Liver (tissue), 9 donors: Measurements from ENCODE around the gene RGS10. TPM values are rescaled to one million over a fixed set of nuclear protein-coding genes. Genes with fewer than 3 reads are reported as not detected.

Experiments
- DNase-seq: peaks from one replicate; pipeline ENCODE4 v3.0.0-alpha.2; 2017; ENCODE audit warnings: low spot score
- H3K27ac ChIP-seq, 2 donors: one replicate each; pipeline ENCODE4 v1.7.0; 2013; ENCODE audit warnings: inconsistent platforms in 2 of 2, low read length in 2 of 2, control low read depth in 1 of 2, low read depth in 1 of 2, mild to moderate bottlenecking in 1 of 2
- H3K27me3 ChIP-seq, 4 donors: one replicate each; pipeline versions ENCODE4 v1.6.1 to v1.7.0; 2013; ENCODE audit warnings: low read length in 3 of 4, inconsistent platforms in 1 of 4, mild to moderate bottlenecking in 1 of 4, moderate library complexity in 1 of 4; ENCODE audit not compliant: control insufficient read depth in 4 of 4, insufficient read depth in 4 of 4
- H3K36me3 ChIP-seq, 4 donors: one replicate each; pipeline versions ENCODE4 v1.6.1 to v1.7.0; 2013; ENCODE audit warnings: low read length in 3 of 4, mild to moderate bottlenecking in 3 of 4, low read depth in 1 of 4, moderate library complexity in 1 of 4; ENCODE audit not compliant: control insufficient read depth in 4 of 4, insufficient read depth in 3 of 4
- H3K4me1 ChIP-seq, 4 donors: one replicate each; pipeline versions ENCODE4 v1.6.1 to v1.7.0; 2013; ENCODE audit warnings: low read length in 3 of 4, mild to moderate bottlenecking in 3 of 4, moderate library complexity in 1 of 4; ENCODE audit not compliant: control insufficient read depth in 4 of 4, insufficient read depth in 4 of 4
- H3K4me3 ChIP-seq, 3 donors: one replicate each; pipeline versions ENCODE4 v1.6.1 to v1.7.0; 2013; ENCODE audit warnings: low read length in 3 of 3, control low read depth in 1 of 3, low read depth in 1 of 3, mild to moderate bottlenecking in 1 of 3
- H3K9ac ChIP-seq, 2 donors: one replicate each; pipeline ENCODE4 v1.7.0; 2013; ENCODE audit warnings: low read length in 2 of 2, mild to moderate bottlenecking in 2 of 2, moderate library complexity in 2 of 2, control low read depth in 1 of 2, low read depth in 1 of 2
- H3K9me3 ChIP-seq, 4 donors: one replicate each; pipeline versions ENCODE4 v1.6.1 to v1.7.0; 2013; ENCODE audit warnings: low read length in 3 of 4; ENCODE audit not compliant: control insufficient read depth in 4 of 4
- ATF3 ChIP-seq: IDR thresholded peaks from 2 replicates; pipeline ENCODE4 v1.6.1; 2016; ENCODE audit warnings: antibody characterized with exemption
- CTCF ChIP-seq: fragments of 150-350 bp; IDR thresholded peaks from 2 replicates; pipeline ENCODE4 v1.5.1; 2017; ENCODE audit warnings: improper control_type of control experiment, low read depth, low read length; ENCODE audit not compliant: missing input control
- EGR1 ChIP-seq, 2 donors: IDR thresholded peaks; 2 replicates each; pipeline ENCODE4 v1.6.1; 2016 to 2018; ENCODE audit warnings: antibody characterized with exemption in 2 of 2, low read depth in 2 of 2
- FOXA1 ChIP-seq: IDR thresholded peaks from 2 replicates; pipeline ENCODE4 v1.6.1; 2016; ENCODE audit warnings: antibody characterized with exemption
- FOXA2 ChIP-seq: IDR thresholded peaks from 2 replicates; pipeline ENCODE4 v1.6.1; 2016; ENCODE audit warnings: antibody characterized with exemption
- GABPA ChIP-seq, 2 donors: IDR thresholded peaks in 1 of 2; conservative IDR thresholded peaks in 1 of 2; 2 replicates each; pipeline ENCODE4 v1.6.1; 2016; ENCODE audit warnings: antibody characterized with exemption in 2 of 2, mild to moderate bottlenecking in 1 of 2, moderate library complexity in 1 of 2
- HNF4A ChIP-seq, 2 donors: conservative IDR thresholded peaks; 2 replicates each; pipeline ENCODE4 v1.6.1; 2016; ENCODE audit warnings: antibody characterized with exemption in 2 of 2, mild to moderate bottlenecking in 2 of 2
- HNF4G ChIP-seq: IDR thresholded peaks from 2 replicates; pipeline ENCODE4 v1.6.1; 2016; ENCODE audit warnings: antibody characterized with exemption
- JUND ChIP-seq, 2 donors: IDR thresholded peaks; 2 replicates each; pipeline ENCODE4 v1.6.1; 2016; ENCODE audit warnings: antibody characterized with exemption in 2 of 2
- MAX ChIP-seq: IDR thresholded peaks from 2 replicates; pipeline ENCODE4 v1.6.1; 2016; ENCODE audit warnings: antibody characterized with exemption
- NR2F2 ChIP-seq: IDR thresholded peaks from 2 replicates; pipeline ENCODE4 v1.6.1; 2016; ENCODE audit warnings: antibody characterized with exemption
- RAD21 ChIP-seq, 2 donors: IDR thresholded peaks; 2 replicates each; pipeline ENCODE4 v1.6.1; 2016; ENCODE audit warnings: antibody characterized with exemption in 2 of 2, mild to moderate bottlenecking in 2 of 2
- REST ChIP-seq: IDR thresholded peaks from 2 replicates; pipeline ENCODE4 v1.6.1; 2016; ENCODE audit warnings: antibody characterized with exemption, mild to moderate bottlenecking
- RXRA ChIP-seq, 2 donors: IDR thresholded peaks; 2 replicates each; pipeline ENCODE4 v1.6.1; 2017 to 2018; ENCODE audit warnings: antibody characterized with exemption in 2 of 2, mild to moderate bottlenecking in 1 of 2
- SP1 ChIP-seq: IDR thresholded peaks from 2 replicates; pipeline ENCODE4 v1.6.1; 2018; ENCODE audit warnings: antibody characterized with exemption, mild to moderate bottlenecking
- YY1 ChIP-seq: IDR thresholded peaks from 2 replicates; pipeline ENCODE4 v1.6.1; 2016; ENCODE audit warnings: antibody characterized with exemption, mild to moderate bottlenecking
- ZBTB33 ChIP-seq: IDR thresholded peaks from 2 replicates; pipeline ENCODE4 v1.6.1; 2016; ENCODE audit warnings: antibody characterized with exemption
- WGBS: extraction: QIAGEN DNeasy Blood & Tissue Kit; methylation state at CpG from one replicate; pipeline ENCODE4 v1.1.7; 2013; 5-methylcytosine and 5-hydroxymethylcytosine counted together
- polyA plus RNA-seq, 2 donors: library from polyadenylated mRNA; stranded (reverse) in 1 of 2; unstranded in 1 of 2; fragments of 200-250 nt in 1 of 2; fragments of >200 nt in 1 of 2; fragmentation: Nextera tagmentation in 1 of 2; extraction: Ambion mirVana in 1 of 2; gene quantifications; one replicate each; pipeline versions ENCODE4 v1.2.1 to v1.2.3, GENCODE V29; 2013 to 2015
- total RNA-seq, 2 donors: library from RNA; depleted of rRNA; stranded (reverse); fragments of >200 nt; gene quantifications; one replicate each; pipeline ENCODE4 v1.2.3, GENCODE V29; 2014
- donor health status: healthy.
- donor health status: healthy.
- donor health status: healthy.
- donor health status: healthy.
- donor health status: healthy.

RGS10 gene
- total and polyA plus RNA-seq, 4 donors: 1.8 to 51.9 (median 2.2) TPM

- DNase-seq: no peak
- H3K9me3 ChIP-seq: no peaks in the 10 kb centered on the region
- WGBS: 89% methylated on average over 1 of the region's 1 CpG
- no peak overlapping the region for H3K9ac ChIP-seq
- peaks cover 0 to 2% (median 0%) of the 10 kb centered on the region in 4 donors for H3K36me3 ChIP-seq
- H3K27me3 ChIP-seq: no peaks in the 10 kb centered on the region
- H3K27ac ChIP-seq: no peak overlapping the region
- no peaks in the 10 kb centered on the region for H3K4me1 ChIP-seq
- TF ChIP-seq FOXA1 (no peak), RXRA (IDR thresholded peaks at IDR 0.05) (no peak), JUND (IDR thresholded peaks at IDR 0.05) (no peak), NR2F2 (no peak)
- no peak overlapping the region for H3K4me3 ChIP-seq
These were observed 16.4 kb downstream of the RGS10 start for GRCh38 chr10:119526149-119526548.

- 94% methylated on average over 5 of the region's 5 CpGs for WGBS
These were observed 17.4 kb downstream of the RGS10 start for GRCh38 chr10:119525116-119525515.

More at GRCh38 chr10:119525116-119525515, 17.4 kb downstream of the RGS10 start:
- no peak for DNase-seq
- TF ChIP-seq SP1 (no peak), YY1 (no peak), GABPA (IDR thresholded peaks at IDR 0.05 in 1 of 2, conservative IDR thresholded peaks at IDR 0.05 in 1 of 2) (no peak), FOXA1 (no peak), ZBTB33 (no peak), CTCF (no peak), RAD21 (IDR thresholded peaks at IDR 0.05) (no peak), HNF4G (no peak), RXRA (IDR thresholded peaks at IDR 0.05) (no peak), ATF3 (no peak), MAX (no peak), HNF4A (conservative IDR thresholded peaks at IDR 0.05) (no peak), EGR1 (IDR thresholded peaks at IDR 0.05; ENCODE audit: low read depth in 2 of 2) (no peak), JUND (IDR thresholded peaks at IDR 0.05) (no peak), REST (no peak), FOXA2 (no peak)
- Histone ChIP-seq H3K4me1 (no peaks in the 10 kb centered on the region), H3K4me3 (no peak overlapping the region), H3K36me3 (peaks cover 0 to 2% (median 0%) of the 10 kb centered on the region in 4 donors), H3K27ac (no peak overlapping the region), H3K9me3 (no peaks in the 10 kb centered on the region), H3K9ac (no peak overlapping the region), H3K27me3 (no peaks in the 10 kb centered on the region)
